HepG2 (cell line): Measurements from ENCODE around the gene CCDC116. TPM values are rescaled to one million over a fixed set of nuclear protein-coding genes. Genes with fewer than 3 reads are reported as not detected.

Source experiments
- ADNP ChIP-seq: sonication (generic); formaldehyde crosslinking; IDR thresholded peaks from 2 replicates; pipeline ENCODE4 v1.4.0; 2020; ENCODE audit warnings: missing genetic modification reagents
- KMT2B ChIP-seq: IDR thresholded peaks from 2 replicates; pipeline ENCODE4 v1.6.1; 2016; ENCODE audit warnings: missing genetic modification reagents, missing compliant biosample characterization
- MAFF ChIP-seq: IDR thresholded peaks from 2 replicates; pipeline ENCODE4 v1.6.1; 2011; ENCODE audit warnings: low read depth, low read length, improper control_type of control experiment
- MYC ChIP-seq: sonication (generic); formaldehyde crosslinking; IDR thresholded peaks from 2 replicates; pipeline ENCODE4 v1.9.0; 2021; ENCODE audit warnings: missing genetic modification reagents, borderline replicate concordance
- NFKBIZ ChIP-seq: IDR thresholded peaks from 2 replicates; pipeline ENCODE4 v1.6.1; 2018; ENCODE audit warnings: missing genetic modification reagents, missing compliant biosample characterization
- NPAS2 ChIP-seq: sonication (generic); formaldehyde crosslinking; IDR thresholded peaks from 2 replicates; pipeline ENCODE4 v1.8.0; 2022; ENCODE audit warnings: mild to moderate bottlenecking, missing genetic modification reagents, borderline replicate concordance
- POLR2A ChIP-seq, 2 experiments: IDR thresholded peaks; 2 replicates each; pipeline ENCODE4 v1.6.1; 2011; ENCODE audit warnings: low read depth in 2 of 2, low read length in 2 of 2, mild to moderate bottlenecking in 1 of 2, moderate library complexity in 1 of 2; ENCODE audit not compliant: insufficient read depth in 1 of 2
- ZBTB3 ChIP-seq: sonication (generic); formaldehyde crosslinking; IDR thresholded peaks from 2 replicates; pipeline ENCODE4 v1.4.0; 2020; ENCODE audit warnings: low read depth, mild to moderate bottlenecking, moderate library complexity, missing genetic modification reagents, borderline replicate concordance
- ZNF451 ChIP-seq: sonication (generic); formaldehyde crosslinking; IDR thresholded peaks from 2 replicates; pipeline ENCODE4 v1.5.0; 2020; ENCODE audit warnings: mild to moderate bottlenecking, missing genetic modification reagents
- ZNF839 ChIP-seq: sonication (generic); formaldehyde crosslinking; IDR thresholded peaks from 2 replicates; pipeline ENCODE4 v1.4.0; 2020; ENCODE audit warnings: missing genetic modification reagents, mild to moderate bottlenecking, borderline replicate concordance
- polyA plus RNA-seq, 8 experiments: library from polyadenylated mRNA; depleted of rRNA in 3 of 8; stranded (reverse) in 7 of 8; unstranded in 1 of 8; fragments of >200 nt; fragmentation: Illumina TruSeq in 4 of 8; extraction: Trizol in 4 of 8; gene quantifications; 2 replicates each; pipeline versions ENCODE4 v1.2.1 to v1.2.3, GENCODE V29; 2011 to 2016; ENCODE audit warnings: low read depth in 4 of 8, missing spikeins in 1 of 8, mixed read lengths in 1 of 8; ENCODE audit not compliant: insufficient read depth in 1 of 8
- total RNA-seq, 5 experiments: library from RNA; depleted of rRNA; stranded (reverse); fragments of >200 nt; fragmentation: Illumina TruSeq; extraction: Trizol; gene quantifications; 2 replicates each; pipeline ENCODE4 v1.2.3, GENCODE V29; 2016; ENCODE audit warnings: low read depth in 1 of 5
- TF ChIP-seq, protein P1 (sequence below), 2 experiments: sonication (generic) in 1 of 2; formaldehyde crosslinking in 1 of 2; IDR thresholded peaks; 2 replicates each; pipeline versions ENCODE4 v1.6.1 to v1.9.0; 2014 to 2022; ENCODE audit warnings: antibody characterized with exemption in 1 of 2, borderline replicate concordance in 1 of 2, inconsistent platforms in 1 of 2, low read depth in 1 of 2, missing genetic modification reagents in 1 of 2
- TF ChIP-seq, protein P2 (sequence below): sonication (generic); formaldehyde crosslinking; IDR thresholded peaks from 2 replicates; pipeline ENCODE4 v1.4.0; 2020; ENCODE audit warnings: mild to moderate bottlenecking, missing genetic modification reagents
- TF ChIP-seq, protein P3 (sequence below): sonication (generic); formaldehyde crosslinking; IDR thresholded peaks from 2 replicates; pipeline ENCODE4 v1.5.0; 2020; ENCODE audit warnings: mild to moderate bottlenecking, missing genetic modification reagents
- TF ChIP-seq, protein P4 (sequence below): IDR thresholded peaks from 2 replicates; pipeline ENCODE4 v1.6.1; 2018; ENCODE audit warnings: missing genetic modification reagents, mild to moderate bottlenecking, missing compliant biosample characterization
- TF ChIP-seq, protein P5 (sequence below): sonication (generic); formaldehyde crosslinking; IDR thresholded peaks from 2 replicates; pipeline ENCODE4 v1.9.0; 2022; ENCODE audit warnings: missing genetic modification reagents, mild to moderate bottlenecking, borderline replicate concordance
- TF ChIP-seq, protein P6 (sequence below): sonication (generic); formaldehyde crosslinking; IDR thresholded peaks from 2 replicates; pipeline ENCODE4 v1.8.1; 2023; ENCODE audit warnings: missing genetic modification reagents, mild to moderate bottlenecking, borderline replicate concordance

The CCDC116 gene
- total and polyA plus RNA-seq, 2 of the 13 experiments (the other 11 are each of a cell fraction or from before 2014, with no cell fraction given), result 0.15 to 0.33 TPM

DNA sequence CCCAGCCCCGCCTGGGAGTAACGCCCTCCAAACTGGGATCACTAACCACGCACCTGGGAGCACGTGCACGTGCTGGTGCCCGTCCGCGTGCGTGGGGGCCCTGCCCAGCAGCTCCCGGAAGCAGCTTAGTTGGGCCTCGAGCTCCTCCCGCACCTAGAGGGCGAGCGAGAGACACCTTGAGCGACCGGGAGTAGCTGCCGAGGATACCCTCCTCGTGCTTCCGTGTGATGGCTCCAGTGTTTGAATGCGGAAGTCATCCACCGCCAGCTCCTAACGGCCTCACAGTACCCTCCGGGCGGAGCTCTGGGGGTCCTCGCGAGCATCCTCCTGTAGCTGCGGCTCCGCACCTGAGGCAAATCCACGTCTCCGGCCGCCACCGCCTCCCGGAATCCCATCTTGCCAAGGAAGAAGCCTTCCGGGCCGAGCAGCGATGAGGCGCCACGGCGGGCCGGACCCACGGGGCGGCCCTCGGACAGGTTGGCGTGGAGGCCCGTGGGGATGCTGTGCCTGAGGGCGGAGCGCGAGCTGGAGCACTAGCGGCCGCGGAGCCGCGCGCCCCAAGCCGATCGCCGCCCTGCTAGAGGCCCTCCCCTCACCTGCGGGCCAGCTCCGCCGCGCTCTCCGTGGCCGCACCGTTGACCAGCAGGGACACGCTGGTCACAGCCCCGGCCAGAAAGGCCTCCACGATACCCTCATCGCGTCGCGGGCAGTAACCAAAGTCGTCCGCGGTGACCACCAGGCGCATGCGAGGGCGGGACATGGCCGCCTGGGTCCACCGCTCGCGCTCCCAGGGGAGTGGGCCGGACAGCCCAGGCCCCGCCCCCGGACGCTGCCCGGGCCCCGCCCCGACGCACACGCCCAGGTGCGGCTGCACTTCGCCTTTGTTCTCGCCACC is 3.1 kb upstream of the CCDC116 start, which contains the start of gene YDJC (continued):
- TF ChIP-seq, protein P1, sequence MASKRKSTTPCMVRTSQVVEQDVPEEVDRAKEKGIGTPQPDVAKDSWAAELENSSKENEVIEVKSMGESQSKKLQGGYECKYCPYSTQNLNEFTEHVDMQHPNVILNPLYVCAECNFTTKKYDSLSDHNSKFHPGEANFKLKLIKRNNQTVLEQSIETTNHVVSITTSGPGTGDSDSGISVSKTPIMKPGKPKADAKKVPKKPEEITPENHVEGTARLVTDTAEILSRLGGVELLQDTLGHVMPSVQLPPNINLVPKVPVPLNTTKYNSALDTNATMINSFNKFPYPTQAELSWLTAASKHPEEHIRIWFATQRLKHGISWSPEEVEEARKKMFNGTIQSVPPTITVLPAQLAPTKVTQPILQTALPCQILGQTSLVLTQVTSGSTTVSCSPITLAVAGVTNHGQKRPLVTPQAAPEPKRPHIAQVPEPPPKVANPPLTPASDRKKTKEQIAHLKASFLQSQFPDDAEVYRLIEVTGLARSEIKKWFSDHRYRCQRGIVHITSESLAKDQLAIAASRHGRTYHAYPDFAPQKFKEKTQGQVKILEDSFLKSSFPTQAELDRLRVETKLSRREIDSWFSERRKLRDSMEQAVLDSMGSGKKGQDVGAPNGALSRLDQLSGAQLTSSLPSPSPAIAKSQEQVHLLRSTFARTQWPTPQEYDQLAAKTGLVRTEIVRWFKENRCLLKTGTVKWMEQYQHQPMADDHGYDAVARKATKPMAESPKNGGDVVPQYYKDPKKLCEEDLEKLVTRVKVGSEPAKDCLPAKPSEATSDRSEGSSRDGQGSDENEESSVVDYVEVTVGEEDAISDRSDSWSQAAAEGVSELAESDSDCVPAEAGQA (IDR thresholded peaks at IDR 0.05; ENCODE audit: low read depth), result peak; percentile 36; the same call in 1 of the 2 replicates
- TF ChIP-seq, protein P1 (CRISPR knock-in tag; IDR thresholded peaks at IDR 0.05; ENCODE audit: borderline replicate concordance), result peak; percentile 77; the same call in 1 of the 2 replicates
- peak; percentile 85 to 93 for TF ChIP-seq POLR2A (IDR thresholded peaks at IDR 0.05; ENCODE audit: insufficient read depth in 1 of 2, low read depth in 2 of 2, low read length in 2 of 2)
- TF ChIP-seq, protein P2, sequence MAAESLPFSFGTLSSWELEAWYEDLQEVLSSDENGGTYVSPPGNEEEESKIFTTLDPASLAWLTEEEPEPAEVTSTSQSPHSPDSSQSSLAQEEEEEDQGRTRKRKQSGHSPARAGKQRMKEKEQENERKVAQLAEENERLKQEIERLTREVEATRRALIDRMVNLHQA (CRISPR knock-in tag), result 0 out of 2 replicates have a peak, but pooled peaks have one; percentile 63
- no peak for TF ChIP-seq ADNP (CRISPR knock-in tag)
- peak; percentile 45; the same call in 1 of the 2 replicates for TF ChIP-seq ZNF451 (CRISPR knock-in tag)
- peak; percentile 71; the same call in 1 of the 2 replicates for TF ChIP-seq KMT2B (CRISPR knock-in tag)
- TF ChIP-seq ZBTB3 (CRISPR knock-in tag), result peak; percentile 87; the same call in 1 of the 2 replicates
- TF ChIP-seq ZNF839 (CRISPR knock-in tag), result 0 out of 2 replicates have a peak, but pooled peaks have one; percentile 69
- TF ChIP-seq, protein P3, sequence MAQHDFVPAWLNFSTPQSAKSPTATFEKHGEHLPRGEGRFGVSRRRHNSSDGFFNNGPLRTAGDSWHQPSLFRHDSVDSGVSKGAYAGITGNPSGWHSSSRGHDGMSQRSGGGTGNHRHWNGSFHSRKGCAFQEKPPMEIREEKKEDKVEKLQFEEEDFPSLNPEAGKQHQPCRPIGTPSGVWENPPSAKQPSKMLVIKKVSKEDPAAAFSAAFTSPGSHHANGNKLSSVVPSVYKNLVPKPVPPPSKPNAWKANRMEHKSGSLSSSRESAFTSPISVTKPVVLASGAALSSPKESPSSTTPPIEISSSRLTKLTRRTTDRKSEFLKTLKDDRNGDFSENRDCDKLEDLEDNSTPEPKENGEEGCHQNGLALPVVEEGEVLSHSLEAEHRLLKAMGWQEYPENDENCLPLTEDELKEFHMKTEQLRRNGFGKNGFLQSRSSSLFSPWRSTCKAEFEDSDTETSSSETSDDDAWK (CRISPR knock-in tag), result no peak
- TF ChIP-seq NPAS2 (CRISPR knock-in tag), result no peak
- TF ChIP-seq, protein P4, sequence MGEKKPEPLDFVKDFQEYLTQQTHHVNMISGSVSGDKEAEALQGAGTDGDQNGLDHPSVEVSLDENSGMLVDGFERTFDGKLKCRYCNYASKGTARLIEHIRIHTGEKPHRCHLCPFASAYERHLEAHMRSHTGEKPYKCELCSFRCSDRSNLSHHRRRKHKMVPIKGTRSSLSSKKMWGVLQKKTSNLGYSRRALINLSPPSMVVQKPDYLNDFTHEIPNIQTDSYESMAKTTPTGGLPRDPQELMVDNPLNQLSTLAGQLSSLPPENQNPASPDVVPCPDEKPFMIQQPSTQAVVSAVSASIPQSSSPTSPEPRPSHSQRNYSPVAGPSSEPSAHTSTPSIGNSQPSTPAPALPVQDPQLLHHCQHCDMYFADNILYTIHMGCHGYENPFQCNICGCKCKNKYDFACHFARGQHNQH, result peak; percentile 47; the same call in 1 of the 2 replicates
- peak; percentile 97 for TF ChIP-seq NFKBIZ (CRISPR knock-in tag)
- TF ChIP-seq MYC (CRISPR knock-in tag), result peak; percentile 100
- TF ChIP-seq, protein P5, sequence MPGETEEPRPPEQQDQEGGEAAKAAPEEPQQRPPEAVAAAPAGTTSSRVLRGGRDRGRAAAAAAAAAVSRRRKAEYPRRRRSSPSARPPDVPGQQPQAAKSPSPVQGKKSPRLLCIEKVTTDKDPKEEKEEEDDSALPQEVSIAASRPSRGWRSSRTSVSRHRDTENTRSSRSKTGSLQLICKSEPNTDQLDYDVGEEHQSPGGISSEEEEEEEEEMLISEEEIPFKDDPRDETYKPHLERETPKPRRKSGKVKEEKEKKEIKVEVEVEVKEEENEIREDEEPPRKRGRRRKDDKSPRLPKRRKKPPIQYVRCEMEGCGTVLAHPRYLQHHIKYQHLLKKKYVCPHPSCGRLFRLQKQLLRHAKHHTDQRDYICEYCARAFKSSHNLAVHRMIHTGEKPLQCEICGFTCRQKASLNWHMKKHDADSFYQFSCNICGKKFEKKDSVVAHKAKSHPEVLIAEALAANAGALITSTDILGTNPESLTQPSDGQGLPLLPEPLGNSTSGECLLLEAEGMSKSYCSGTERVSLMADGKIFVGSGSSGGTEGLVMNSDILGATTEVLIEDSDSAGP (CRISPR knock-in tag), result peak; percentile 86
- TF ChIP-seq MAFF, result no peak
- TF ChIP-seq, protein P6, sequence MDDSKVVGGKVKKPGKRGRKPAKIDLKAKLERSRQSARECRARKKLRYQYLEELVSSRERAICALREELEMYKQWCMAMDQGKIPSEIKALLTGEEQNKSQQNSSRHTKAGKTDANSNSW (CRISPR knock-in tag), result peak; percentile 99
